Endothelial cell of umbilical vein (primary cell): ENCODE measurements around the gene TNFRSF8. TPM values are rescaled to one million over a fixed set of nuclear protein-coding genes. Genes with fewer than 3 reads are reported as not detected.
A peak's percentile ranks its signal among the peaks of the same experiment; 100 is the strongest.

Source experiments
- BruUV-seq: library from RNA; stranded (reverse); fragments of 400-500 nt; replicated peaks from 2 replicates; lab custom pipeline; 2021; lab: Mats Ljungman, UMichigan
- CTCF ChIA-PET: fragments of 300-600, 350-600 bp; sonication (Branson Sonifier 250); formaldehyde crosslinking; loops from one replicate; lab custom pipeline; 2021; ENCODE audit warnings: antibody characterized with exemption, inconsistent platforms; lab: Charles Lee
- POLR2A ChIA-PET: fragments of 300-600, 350-600 bp; sonication (Branson Sonifier 250); formaldehyde crosslinking; loops from one replicate; lab custom pipeline; 2021; ENCODE audit warnings: antibody characterized with exemption, inconsistent platforms; lab: Charles Lee
- DNase-seq: peaks from one replicate; pipeline ENCODE4 v3.0.0-alpha.2; 2011; ENCODE audit warnings: low read depth, low spot score
- FAIRE-seq: peaks from 2 replicates; lab custom pipeline; 2011; peaks lifted over from hg19 to GRCh38; lab: Jason Lieb, UNC
- H2AFZ ChIP-seq: 2 replicates; pipeline ENCODE4 v1.6.0; 2012; ENCODE audit warnings: low read depth, low read length, control low read depth, inconsistent platforms
- H3K27ac ChIP-seq: 2 replicates; pipeline ENCODE4 v1.5.1; 2011; ENCODE audit warnings: low read depth, mild to moderate bottlenecking, control low read depth, low read length, moderate library complexity; ENCODE audit not compliant: insufficient read depth
- H3K27me3 ChIP-seq, 2 experiments: 2 replicates each; pipeline versions ENCODE4 v1.6.0 to v1.6.1; 2011; ENCODE audit warnings: low read length in 2 of 2, mixed read lengths in 1 of 2; ENCODE audit not compliant: control insufficient read depth in 2 of 2, insufficient read depth in 2 of 2
- H3K36me3 ChIP-seq, 2 experiments: 2 replicates in 1 of 2; 3 replicates in 1 of 2; pipeline ENCODE4 v1.5.1; 2011; ENCODE audit warnings: low read length in 2 of 2, mild to moderate bottlenecking in 1 of 2, moderate library complexity in 1 of 2; ENCODE audit not compliant: control insufficient read depth in 2 of 2, insufficient read depth in 2 of 2; ENCODE audit errors: extremely low read depth in 1 of 2
- H3K4me1 ChIP-seq: 3 replicates; pipeline ENCODE4 v1.5.1; 2011; ENCODE audit warnings: mild to moderate bottlenecking, low read length; ENCODE audit not compliant: control insufficient read depth, insufficient read depth; ENCODE audit errors: extremely low read depth
- H3K4me2 ChIP-seq: 2 replicates; pipeline ENCODE4 v1.6.1; 2011; ENCODE audit warnings: low read length, control low read depth, mixed read lengths; ENCODE audit not compliant: insufficient read depth
- H3K4me3 ChIP-seq, 3 experiments: fragments of 200-600 bp in 1 of 3; sonication (generic), shearing (Covaris generic) in 1 of 3; replicated peaks in 1 of 3; 2 replicates each; pipeline ENCODE4 v1.5.1; 2011 to 2016; ENCODE audit warnings: control low read depth in 3 of 3, low read length in 3 of 3, mild to moderate bottlenecking in 2 of 3, inconsistent platforms in 1 of 3, low read depth in 1 of 3, moderate library complexity in 1 of 3; ENCODE audit not compliant: insufficient read depth in 1 of 3
- H3K79me2 ChIP-seq: 2 replicates; pipeline ENCODE4 v1.6.0; 2012; ENCODE audit warnings: low read length, inconsistent platforms; ENCODE audit not compliant: control insufficient read depth, insufficient read depth
- H3K9ac ChIP-seq: replicated peaks from 2 replicates; pipeline ENCODE3; 2011; ENCODE audit warnings: low read length, control low read depth; ENCODE audit not compliant: insufficient read depth; ENCODE audit errors: extremely low read depth
- H3K9me1 ChIP-seq: replicated peaks from 3 replicates; pipeline ENCODE4 v1.6.0; 2011; ENCODE audit warnings: mild to moderate bottlenecking, low read length; ENCODE audit not compliant: control insufficient read depth, insufficient read depth; ENCODE audit errors: extremely low read depth
- H3K9me3 ChIP-seq: replicated peaks from 2 replicates; pipeline ENCODE4 v1.5.1; 2012; ENCODE audit warnings: low read length, inconsistent platforms; ENCODE audit not compliant: control insufficient read depth, insufficient read depth
- H4K20me1 ChIP-seq: replicated peaks from 2 replicates; pipeline ENCODE3; 2011; ENCODE audit warnings: mild to moderate bottlenecking, low read length; ENCODE audit not compliant: control insufficient read depth, insufficient read depth; ENCODE audit errors: extremely low read depth
- EZH2 ChIP-seq: IDR thresholded peaks from 2 replicates; pipeline ENCODE4 v1.6.1; 2012; ENCODE audit warnings: borderline replicate concordance, low read depth, mild to moderate bottlenecking, moderate library complexity, low read length, inconsistent platforms; ENCODE audit not compliant: severe bottlenecking
- FOS ChIP-seq: IDR thresholded peaks from 2 replicates; pipeline ENCODE4 v1.6.1; 2011; ENCODE audit warnings: mild to moderate bottlenecking, low read length, moderate library complexity, borderline replicate concordance; ENCODE audit not compliant: insufficient read depth
- GATA2 ChIP-seq: IDR thresholded peaks from 2 replicates; pipeline ENCODE4 v1.7.0; 2011; ENCODE audit warnings: low read depth, mild to moderate bottlenecking, moderate library complexity, mixed read lengths, low read length; ENCODE audit not compliant: insufficient read length, insufficient read depth
- JUN ChIP-seq: IDR thresholded peaks from 2 replicates; pipeline ENCODE4 v1.6.1; 2011; ENCODE audit warnings: borderline replicate concordance, low read depth; ENCODE audit not compliant: insufficient read length, insufficient read depth
- POLR2A ChIP-seq: IDR thresholded peaks from 2 replicates; pipeline ENCODE4 v1.6.1; 2012; ENCODE audit warnings: low read depth, mild to moderate bottlenecking, control low read depth, low read length
- POLR2AphosphoS5 ChIP-seq: IDR thresholded peaks from 2 replicates; pipeline ENCODE4 v1.6.1; 2012; ENCODE audit warnings: low read depth, mild to moderate bottlenecking, control low read depth, low read length, moderate library complexity; ENCODE audit not compliant: insufficient read depth
- dilution Hi-C: fragments of 300-500 bp; cut with MboI; formaldehyde crosslinking; loops from one replicate; pipeline ENCODE4 v1.15.0; 2019; ENCODE audit warnings: low sequenced_read_pairs; ENCODE audit not compliant: extremely low pct_ligation_motif_present
- intact Hi-C: fragments of 100-400 bp; cut with micrococcal nuclease; formaldehyde crosslinking; loops from one replicate; pipeline ENCODE4 v1.10.0; 2022
- polyA plus RNA-seq, 4 experiments: library from polyadenylated mRNA; depleted of rRNA in 3 of 4; stranded (reverse) in 3 of 4; unstranded in 1 of 4; fragments of >200 nt; gene quantifications; 2 replicates each; pipeline versions ENCODE4 v1.2.1 to v1.2.3, GENCODE V29; 2011 to 2012; ENCODE audit warnings: missing spikeins in 1 of 4
- total RNA-seq: library from RNA; stranded (reverse); gene quantifications from 2 replicates; pipeline ENCODE4 v1.2.3, GENCODE V29; 2021
- TF ChIP-seq, protein P1 (sequence below): IDR thresholded peaks from 2 replicates; pipeline ENCODE4 v1.6.1; 2011; ENCODE audit not compliant: insufficient read depth, insufficient read length

The TNFRSF8 gene
- total and polyA plus RNA-seq, 2 donors (not counting 3 experiments of a cell fraction or from before 2014, with no cell fraction given): 0.47 TPM; not detected in 1

DNA sequence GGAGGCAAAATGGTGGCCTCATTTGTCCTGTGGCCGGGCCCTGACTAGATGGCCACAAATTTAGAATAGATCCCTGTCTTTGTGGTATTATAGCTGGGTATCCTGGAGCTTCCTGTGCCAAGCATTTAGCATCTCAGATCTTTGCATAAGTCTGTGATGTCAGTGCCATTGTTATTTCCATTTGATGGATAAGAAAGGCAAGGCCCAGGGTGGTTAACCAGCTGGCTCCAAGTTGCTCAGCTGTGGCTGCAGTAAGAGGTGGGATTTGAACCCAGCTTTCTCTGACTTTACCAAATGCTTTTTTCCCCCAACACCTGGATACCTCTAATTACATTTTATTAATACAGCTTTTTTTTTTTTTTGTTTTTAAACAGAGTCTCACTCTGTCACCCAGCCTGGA, 11.7 kb upstream of the TNFRSF8 start:
- Histone ChIP-seq H3K9ac (no peak overlapping the region), H3K9me1 (no peaks in the 10 kb centered on the region), H3K4me1 (no peaks in the 10 kb centered on the region), H2AFZ (no peak overlapping the region), H3K4me2 (no peak overlapping the region), H4K20me1 (no peaks in the 10 kb centered on the region), H3K36me3 (no peaks in the 10 kb centered on the region), H3K27me3 (no peaks in the 10 kb centered on the region), H3K4me3 (no peak overlapping the region), H3K27ac (no peak overlapping the region), H3K9me3 (no peaks in the 10 kb centered on the region), H3K79me2 (no peaks in the 10 kb centered on the region)
- dilution Hi-C loops: no loop called here
- no TSS peak for BruUV-seq
- FAIRE-seq (no peak), DNase-seq (no peak)
- ChIA-PET CTCF (interaction anchor here (1.0 to 2.4 kb wide), 3 partner anchors 12 to 28 kb away, joined by 5 to 13 read pairs (median 5); no protein-coding TSS in a partner anchor), POLR2A (interaction anchor here (0.6 to 1.0 kb wide), 2 partner anchors 15 to 142 kb away, joined by 4 to 6 read pairs; no protein-coding TSS in a partner anchor)
- TF ChIP-seq POLR2AphosphoS5 (no peak), GATA2 (no peak), POLR2A (no peak), EZH2 (no peak), JUN (no peak)
- intact Hi-C loops: no loop called here

DNA sequence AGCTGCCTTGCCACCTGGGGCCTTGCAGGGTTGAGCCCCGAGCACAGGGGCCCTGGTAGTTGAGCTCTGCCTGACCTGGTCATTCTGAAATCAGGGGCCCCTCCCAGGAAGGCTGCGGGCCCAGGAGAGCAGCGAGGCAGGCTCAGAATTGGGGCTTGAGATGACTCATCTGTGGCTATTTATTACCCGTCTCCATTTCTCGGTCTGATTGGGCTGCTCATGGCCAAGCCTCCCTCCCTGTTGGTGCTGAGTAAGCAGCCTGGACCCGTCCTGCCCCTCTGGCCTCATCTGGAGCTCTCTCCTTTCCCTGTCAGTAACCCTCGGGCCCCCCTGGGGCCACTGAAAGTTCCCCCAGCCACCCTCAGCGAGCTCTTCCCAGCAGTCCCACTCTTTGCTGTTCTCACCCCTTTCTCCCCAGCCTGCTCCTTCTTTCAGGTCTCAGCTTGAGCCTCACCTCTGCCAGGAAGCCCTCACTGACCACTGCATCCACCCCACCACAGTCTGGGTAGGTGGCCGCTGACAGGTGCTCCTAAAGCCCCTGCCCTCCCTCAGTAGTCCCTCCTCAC, 11.0 kb upstream of the TNFRSF8 start:
- dilution Hi-C loops: no loop called here
- no peak overlapping the region for H3K4me3 ChIP-seq
- H4K20me1 ChIP-seq: no peaks in the 10 kb centered on the region
- no peaks in the 10 kb centered on the region for H3K9me1 ChIP-seq
- no peak for DNase-seq
- TF ChIP-seq, protein P1, sequence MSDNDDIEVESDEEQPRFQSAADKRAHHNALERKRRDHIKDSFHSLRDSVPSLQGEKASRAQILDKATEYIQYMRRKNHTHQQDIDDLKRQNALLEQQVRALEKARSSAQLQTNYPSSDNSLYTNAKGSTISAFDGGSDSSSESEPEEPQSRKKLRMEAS: no peak
- TF ChIP-seq FOS: peak; percentile 27
- peak; percentile 19 for TF ChIP-seq JUN
- H3K36me3 ChIP-seq: no peaks in the 10 kb centered on the region
- no peak overlapping the region for H3K4me2 ChIP-seq
- H3K27me3 ChIP-seq: no peaks in the 10 kb centered on the region
- CTCF ChIA-PET: interaction anchor here (1.0 to 2.4 kb wide), 3 partner anchors 12 to 27 kb away, joined by 5 to 13 read pairs (median 5); no protein-coding TSS in a partner anchor
- H3K27ac ChIP-seq: no peak overlapping the region
- H3K4me1 ChIP-seq: no peaks in the 10 kb centered on the region
- intact Hi-C loops: no loop called here
- no peaks in the 10 kb centered on the region for H3K9me3 ChIP-seq
- no peaks in the 10 kb centered on the region for H3K79me2 ChIP-seq
- H3K9ac ChIP-seq: no peak overlapping the region
- FAIRE-seq: peak; percentile 81
- no peak overlapping the region for H2AFZ ChIP-seq
- BruUV-seq: no TSS peak
- POLR2A ChIA-PET: interaction anchor here (1.0 kb wide), 1 partner anchor 143 kb away, joined by 4 read pairs; no protein-coding TSS in a partner anchor
